Fibroblast of skin of right biceps (primary cell): Measurements from ENCODE around the gene GOLT1B.
A peak's percentile ranks its signal among the peaks of the same experiment; 100 is the strongest.
"Not testable (repeated sequence)": the region's sequence is repeated elsewhere in the genome, so short reads cannot be mapped to it uniquely, and the experiment has no call there.

Experiments
- DNase-seq: peaks from one replicate; pipeline ENCODE4 v3.0.0-alpha.2; 2013

GOLT1B gene, protein sequence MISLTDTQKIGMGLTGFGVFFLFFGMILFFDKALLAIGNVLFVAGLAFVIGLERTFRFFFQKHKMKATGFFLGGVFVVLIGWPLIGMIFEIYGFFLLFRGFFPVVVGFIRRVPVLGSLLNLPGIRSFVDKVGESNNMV

DNA sequence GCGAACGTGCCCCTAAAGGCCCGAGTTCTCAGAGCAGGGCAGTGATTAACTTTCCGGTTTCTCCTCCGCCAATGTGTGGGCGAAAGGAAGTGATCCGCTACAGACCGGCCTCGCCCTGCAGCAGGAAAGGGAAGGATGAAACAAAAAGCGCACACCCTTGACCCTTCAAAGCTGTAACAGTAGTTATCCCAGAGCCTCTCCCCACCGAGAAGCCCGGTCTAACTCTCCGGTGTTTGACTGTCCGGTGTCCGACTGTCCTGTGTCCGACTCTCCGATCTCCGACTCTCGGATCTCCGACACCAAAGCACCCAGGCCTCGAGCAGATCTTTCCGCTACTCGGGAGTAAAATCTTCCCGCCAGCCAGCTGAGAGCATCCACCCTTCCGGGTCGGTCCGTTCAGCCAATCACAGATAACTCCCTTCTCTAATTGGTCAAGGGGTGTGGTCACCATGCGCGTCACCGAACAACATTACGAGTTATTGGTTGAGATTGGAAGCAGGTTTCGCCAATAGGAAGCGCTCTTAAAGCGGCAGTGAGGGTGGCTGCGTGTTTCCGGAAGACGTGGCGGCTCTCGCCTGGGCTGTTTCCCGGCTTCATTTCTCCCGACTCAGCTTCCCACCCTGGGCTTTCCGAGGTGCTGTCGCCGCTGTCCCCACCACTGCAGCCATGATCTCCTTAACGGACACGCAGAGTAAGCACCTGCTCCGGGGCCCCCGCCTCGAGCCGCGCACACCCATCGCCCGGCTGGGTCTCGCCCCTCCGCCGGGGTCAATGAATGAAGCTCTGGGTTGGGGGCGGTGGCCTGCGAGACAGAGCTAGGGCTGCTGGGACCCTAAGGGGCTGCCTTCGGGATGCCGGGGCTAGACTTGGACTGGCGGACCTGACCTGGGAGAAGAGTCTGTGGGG lies at the start of gene GOLT1B, which contains the start of gene RECQL:
GOLT1B (plus strand) TSS at position 532 of the 906 bp plus-strand sequence; CDS start at position 667, 135 bp downstream.
RECQL (minus strand) TSS at position 378 of the 906 bp plus-strand sequence. CDS start 2,065 bp downstream, outside the sequence.
- peak; percentile 98 for DNase-seq

DNA sequence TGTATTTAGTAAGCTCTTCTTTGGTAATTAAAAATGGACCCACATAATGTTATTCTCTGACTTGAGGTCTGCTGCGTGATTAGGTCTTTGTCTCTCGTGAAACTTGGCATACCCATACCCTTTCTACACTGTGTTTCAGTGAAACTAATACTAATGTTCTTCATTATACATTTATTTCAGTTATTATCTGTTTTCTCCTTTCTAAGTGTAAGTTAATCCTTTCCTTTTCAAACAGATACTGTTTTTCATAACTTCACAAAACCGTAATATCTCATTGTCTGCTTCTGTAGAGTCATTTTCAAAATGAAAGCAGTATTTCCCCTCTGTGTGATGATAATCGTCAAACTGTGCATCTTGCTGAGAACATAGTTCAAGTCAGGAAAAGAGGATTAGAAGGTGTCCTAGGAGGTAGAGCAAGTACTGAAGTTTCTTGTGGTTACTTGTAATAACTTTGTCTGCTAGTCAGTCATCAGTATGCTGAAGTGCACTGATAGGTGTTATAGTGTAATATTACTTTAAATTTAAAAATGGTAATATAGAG lies 48.2 kb upstream of the GOLT1B start:
- DNase-seq, result no peak

DNA sequence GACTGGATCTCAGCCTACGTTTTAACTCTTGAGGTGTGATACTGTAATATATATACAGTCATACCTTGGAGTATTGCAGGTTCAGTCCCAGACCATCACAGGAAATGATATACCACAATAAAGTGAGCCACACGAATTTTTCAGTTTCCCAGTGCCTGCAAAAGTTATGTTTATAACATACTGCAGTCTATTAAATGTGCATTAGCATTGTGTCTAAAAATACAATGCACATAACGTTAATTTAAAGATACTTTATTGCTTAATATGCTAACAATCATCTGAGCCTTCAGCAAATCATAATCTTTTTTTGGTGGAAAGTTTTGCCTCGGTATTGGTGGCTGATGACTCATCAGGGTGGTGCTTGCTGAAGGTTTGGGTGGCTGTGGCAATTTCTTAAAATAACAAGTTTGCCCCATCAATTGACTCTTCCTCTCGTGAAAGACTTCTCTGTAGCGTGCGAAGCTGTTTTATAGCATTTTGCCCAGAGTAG lies 45.3 kb upstream of the GOLT1B start:
- no peak for DNase-seq

GRCh38 chr12:21459474-21459873 lies 42.1 kb upstream of the GOLT1B start:
- DNase-seq, result no peak

GRCh38 chr12:21467334-21467733 lies 34.3 kb upstream of the GOLT1B start:
- not testable (repeated sequence) for DNase-seq

DNA sequence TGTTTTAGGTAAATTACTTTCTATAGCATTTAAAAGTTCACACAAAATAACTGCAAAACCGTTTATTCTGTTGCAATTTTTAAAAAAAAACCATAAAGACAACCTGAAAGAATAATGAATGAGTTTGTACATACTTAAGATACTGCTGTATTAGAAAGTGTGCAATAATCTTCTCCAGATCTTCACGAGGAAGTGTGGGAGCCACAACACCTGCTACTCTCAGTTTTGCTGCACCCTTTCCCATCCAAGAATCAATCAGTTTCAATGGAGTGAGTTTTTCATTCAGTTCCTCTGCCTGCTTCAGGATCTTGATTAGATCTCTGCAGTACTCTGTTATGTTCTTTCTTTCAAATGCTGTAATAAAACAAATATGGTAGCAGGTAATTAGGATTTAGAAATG lies 30.3 kb upstream of the GOLT1B start:
- DNase-seq, result no peak

DNA sequence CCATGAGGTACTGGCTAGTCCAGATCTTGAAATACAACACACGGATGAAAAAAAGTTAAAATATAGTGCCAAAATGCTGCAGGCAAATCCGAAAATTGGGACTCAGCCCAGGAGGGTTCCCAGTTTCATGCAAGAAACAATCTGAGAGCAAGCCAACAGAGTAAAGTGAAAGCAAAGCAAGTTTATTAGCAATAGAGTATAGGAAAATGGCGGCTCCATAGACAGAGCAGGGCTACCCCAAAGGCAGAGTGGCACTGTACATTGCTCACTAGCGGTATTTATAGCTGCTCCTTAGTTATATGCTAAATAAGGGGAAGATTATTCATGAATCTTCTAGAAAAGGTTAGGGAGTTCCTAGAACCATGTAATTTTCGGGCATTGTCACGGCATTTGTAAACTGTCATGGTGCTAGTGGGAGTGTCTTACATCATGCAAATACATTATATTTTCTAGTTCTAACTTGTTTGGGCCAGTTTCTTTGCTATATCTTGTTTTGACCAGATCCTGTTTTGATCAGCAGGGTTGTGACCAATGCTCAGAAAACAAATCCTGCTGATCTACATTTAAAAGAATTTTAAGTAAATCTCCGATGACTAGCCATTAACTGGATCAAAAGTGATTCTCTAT lies 29.3 kb upstream of the GOLT1B start:
- no peak for DNase-seq

DNA sequence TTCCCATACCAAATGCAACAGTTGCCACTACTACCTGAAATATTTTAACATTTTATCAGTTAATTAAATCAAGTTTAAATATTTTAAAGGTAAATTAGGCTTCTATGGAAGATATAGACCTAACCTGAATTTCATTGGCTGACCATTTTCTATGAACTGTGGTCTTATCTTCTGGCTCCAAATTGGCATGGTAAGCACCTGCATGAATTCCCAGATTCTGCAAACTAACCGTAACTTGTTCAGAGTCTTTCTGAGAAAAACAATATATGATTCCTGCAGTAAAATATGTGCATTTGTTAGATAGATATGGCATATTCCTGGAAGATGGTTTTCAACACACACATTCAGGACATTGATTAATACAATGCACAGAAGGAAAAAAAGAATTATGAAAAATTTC lies 26.0 kb upstream of the GOLT1B start:
- no peak for DNase-seq

GRCh38 chr12:21476949-21477348 lies 24.6 kb upstream of the GOLT1B start:
- peak; percentile 49 for DNase-seq

- DNase-seq, result no peak
Observed at GRCh38 chr12:21478756-21479455, 22.7 kb upstream of the GOLT1B start.

GRCh38 chr12:21483531-21483930 lies 18.1 kb upstream of the GOLT1B start:
- DNase-seq, result no peak

DNA sequence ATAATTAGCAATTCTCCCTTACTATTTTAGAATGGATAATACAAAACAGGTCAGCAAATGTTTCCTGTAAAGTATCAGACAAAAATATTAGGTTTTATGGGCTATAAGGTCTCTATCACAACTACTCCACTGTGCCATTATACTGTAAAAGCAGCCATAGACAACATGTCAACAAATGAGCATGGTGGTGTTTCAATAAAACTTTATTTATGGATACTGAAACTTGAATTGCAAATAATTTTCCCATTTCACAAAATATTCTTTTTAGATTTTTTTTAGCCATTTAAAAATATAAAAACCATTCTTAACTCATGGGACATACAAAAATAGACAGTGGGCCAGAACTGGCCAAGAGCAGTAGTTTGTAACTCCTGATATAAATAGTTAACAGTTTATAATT lies 15.6 kb upstream of the GOLT1B start:
- no peak for DNase-seq

DNA sequence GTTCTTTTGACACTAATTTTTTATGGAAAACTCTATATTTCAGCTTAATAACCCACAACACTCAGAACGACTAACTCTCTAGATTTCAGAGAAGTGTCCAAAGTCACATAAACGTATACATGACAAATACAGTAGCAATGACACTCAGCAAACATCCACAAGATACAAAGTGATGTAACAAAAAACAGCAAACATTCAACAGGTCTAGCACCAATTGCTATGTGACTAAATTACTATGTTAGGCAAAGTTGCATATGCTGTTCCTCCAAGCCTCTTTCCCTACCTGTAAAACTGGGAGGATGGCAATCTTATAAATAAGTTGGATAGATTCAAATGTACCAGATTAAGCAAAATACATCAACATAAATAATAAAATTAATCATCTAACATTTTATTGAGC lies 1.8 kb upstream of the GOLT1B start:
- no peak for DNase-seq

GRCh38 chr12:21500786-21501257 lies 767 bp upstream of the GOLT1B start:
- DNase-seq, result no peak

DNA sequence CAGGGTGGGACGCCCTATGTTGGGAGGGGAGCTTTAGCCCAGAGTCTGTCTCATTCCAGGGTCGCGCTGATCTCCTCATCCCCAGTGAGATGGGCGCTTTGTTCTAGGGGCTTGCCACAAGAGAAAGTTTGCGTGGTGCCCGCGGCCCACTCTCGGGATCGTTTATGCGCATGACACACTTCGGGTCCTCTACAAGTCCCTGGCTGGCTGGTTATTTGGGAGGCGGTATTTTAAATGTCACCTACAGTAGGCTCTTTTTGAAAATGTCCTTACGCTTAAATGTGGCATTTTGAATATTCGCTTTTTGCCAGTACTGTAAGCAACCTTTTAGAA lies 541 bp downstream of the GOLT1B start:
- peak; percentile 46 for DNase-seq

DNA sequence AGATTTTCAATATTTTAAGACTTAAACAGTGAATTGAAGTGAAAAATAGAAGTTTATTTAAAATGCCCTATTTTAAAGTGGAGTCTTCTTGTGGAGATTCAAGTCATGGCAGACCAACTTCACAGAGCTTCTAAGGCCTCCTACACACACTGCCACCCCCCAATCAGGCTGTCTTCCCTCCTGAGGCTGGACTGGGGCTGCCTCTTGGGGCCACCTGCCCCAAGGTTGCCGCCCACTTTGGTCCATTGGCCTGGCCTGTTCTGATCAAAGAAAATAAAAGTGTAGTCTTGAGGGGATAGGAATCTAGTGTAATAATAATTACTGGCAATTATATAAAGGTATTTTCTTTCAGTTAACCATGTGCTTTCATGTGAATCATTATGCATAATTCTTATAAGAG lies 1.3 kb downstream of the GOLT1B start:
- no peak for DNase-seq

- no peak for DNase-seq
Observed at GRCh38 chr12:21505888-21506287, 4.3 kb downstream of the GOLT1B start.

GRCh38 chr12:21507849-21508248 lies 6.3 kb downstream of the GOLT1B start:
- no peak for DNase-seq

DNA sequence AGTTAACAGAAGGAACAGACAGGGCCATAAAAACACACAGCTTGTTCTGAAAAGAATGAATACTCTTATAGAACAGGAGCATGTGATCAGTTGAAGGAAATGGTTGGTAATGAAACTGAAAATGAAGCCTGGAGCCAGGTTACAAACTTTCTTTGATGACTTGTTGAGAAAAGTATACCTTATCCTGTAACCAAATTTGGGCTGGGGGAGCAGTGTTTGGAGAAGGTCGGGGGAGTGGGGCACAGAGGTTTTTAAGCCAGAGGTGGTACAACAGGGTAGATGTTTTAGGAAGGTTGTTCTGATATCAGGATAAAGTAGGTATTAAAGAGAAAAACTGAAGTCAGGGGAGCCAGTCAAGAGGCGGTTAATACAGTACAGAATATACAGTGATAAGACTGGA lies 8.2 kb downstream of the GOLT1B start:
- DNase-seq, result no peak

- DNase-seq, result no peak
Observed at GRCh38 chr12:21516281-21516680, 14.7 kb downstream of the GOLT1B start.

DNA sequence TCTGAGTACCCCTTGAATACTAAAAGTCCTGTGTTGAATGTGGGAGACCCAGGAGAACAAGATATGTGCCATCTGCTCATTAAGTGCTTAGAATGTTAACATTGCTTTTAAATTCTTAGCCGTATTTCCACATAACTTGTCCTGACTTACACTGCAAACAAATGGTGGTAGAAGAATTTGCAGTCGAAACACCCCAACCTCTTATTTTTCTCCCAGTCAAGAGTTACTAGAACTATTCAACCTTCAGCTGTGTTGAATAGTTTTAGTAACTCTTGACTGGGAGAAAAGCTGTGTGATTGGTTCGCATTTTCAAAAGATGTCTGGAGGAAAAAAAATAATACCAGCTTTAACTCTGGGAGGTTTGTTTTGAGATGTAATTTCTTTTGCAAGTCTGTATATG lies 16.9 kb downstream of the GOLT1B start:
- no peak for DNase-seq

DNA sequence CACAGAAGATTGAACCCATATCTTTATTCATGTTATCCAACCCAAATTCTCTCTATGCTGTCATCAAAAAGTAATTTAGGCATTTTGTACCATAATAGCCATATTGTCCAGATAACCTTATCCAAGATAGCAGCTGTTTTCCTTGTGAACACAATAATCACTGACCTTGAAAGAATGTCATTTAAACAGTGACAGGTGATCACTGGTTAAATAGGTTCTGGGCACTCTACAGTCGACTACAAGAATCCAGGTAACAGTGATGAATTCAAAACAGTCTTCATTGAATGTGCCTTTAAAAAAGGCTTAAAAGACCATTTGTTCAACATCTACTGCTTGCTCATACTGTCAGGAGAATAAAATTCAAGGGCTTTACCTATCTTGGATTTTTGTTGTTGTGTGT lies 20.0 kb downstream of the GOLT1B start:
- no peak for DNase-seq

GRCh38 chr12:21523148-21523547 lies 21.6 kb downstream of the GOLT1B start:
- DNase-seq, result no peak
